Skeletal muscle tissue (tissue), 4 donors: ENCODE measurements around the gene ADCY3. TPM values are rescaled to one million over a fixed set of nuclear protein-coding genes. Genes with fewer than 3 reads are reported as not detected.

Source experiments
- H3K27ac ChIP-seq: one replicate; pipeline ENCODE4 v1.7.0; 2013; ENCODE audit warnings: mild to moderate bottlenecking, low read depth, low read length, inconsistent platforms
- H3K27me3 ChIP-seq, 3 donors: one replicate each; pipeline ENCODE4 v1.7.0; 2013; ENCODE audit warnings: low read length in 3 of 3; ENCODE audit not compliant: control insufficient read depth in 3 of 3, insufficient read depth in 3 of 3
- H3K36me3 ChIP-seq, 3 donors: one replicate each; pipeline ENCODE4 v1.7.0; 2013; ENCODE audit warnings: low read length in 3 of 3; ENCODE audit not compliant: control insufficient read depth in 3 of 3, insufficient read depth in 3 of 3
- H3K4me1 ChIP-seq, 3 donors: one replicate each; pipeline ENCODE4 v1.7.0; 2013; ENCODE audit warnings: low read length in 3 of 3, mild to moderate bottlenecking in 3 of 3; ENCODE audit not compliant: control insufficient read depth in 3 of 3, insufficient read depth in 3 of 3
- H3K4me3 ChIP-seq, 3 donors: one replicate each; pipeline ENCODE4 v1.7.0; 2013; ENCODE audit warnings: low read length in 3 of 3
- H3K9ac ChIP-seq, 3 donors: one replicate each; pipeline ENCODE4 v1.7.0; 2013; ENCODE audit warnings: low read length in 3 of 3, mild to moderate bottlenecking in 3 of 3, moderate library complexity in 2 of 3, low read depth in 1 of 3
- H3K9me3 ChIP-seq, 3 donors: one replicate each; pipeline ENCODE4 v1.7.0; 2013; ENCODE audit warnings: low read length in 3 of 3; ENCODE audit not compliant: control insufficient read depth in 3 of 3
- total RNA-seq: library from RNA; depleted of rRNA; stranded (reverse); fragments of >200 nt; gene quantifications from one replicate; pipeline ENCODE4 v1.2.3, GENCODE V29; 2014
- donor health status: Osteomylitis.

Gene ADCY3
- total RNA-seq, 1 donor from 2014 or later, result 13.6 TPM

DNA sequence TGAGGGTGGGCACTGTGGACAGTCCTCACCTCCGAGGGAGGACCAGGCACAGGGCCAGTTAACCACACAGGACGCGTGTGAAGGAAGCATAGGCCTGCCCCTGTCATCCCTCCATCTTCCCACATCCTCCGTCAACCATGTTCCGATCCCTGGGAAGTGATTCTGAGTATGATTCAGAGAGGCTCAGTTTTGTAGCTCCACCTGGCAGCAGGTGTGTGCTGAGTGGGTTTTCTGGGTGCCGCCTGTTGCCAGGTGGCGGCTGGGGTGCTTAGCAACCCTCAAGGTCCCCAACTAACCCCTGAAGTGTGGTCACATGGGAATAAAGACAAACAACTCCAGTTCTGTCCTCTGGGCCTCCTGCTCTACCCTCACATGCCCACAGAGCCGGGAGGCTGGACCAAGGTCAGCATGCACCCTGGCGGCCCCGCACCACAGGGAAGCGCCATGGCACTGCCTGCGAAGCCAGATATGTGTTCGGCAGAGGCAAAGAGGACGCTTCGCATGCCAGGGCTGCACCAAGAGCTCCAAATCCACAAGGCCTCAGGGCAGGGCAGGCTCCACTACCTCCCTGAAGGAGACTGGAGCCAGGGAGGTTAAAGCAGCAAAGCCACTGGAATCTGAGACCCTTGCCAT, 60.0 kb downstream of the ADCY3 start:
- Histone ChIP-seq H3K9ac (no peak overlapping the region), H3K27me3 (no peaks in the 10 kb centered on the region), H3K4me3 (no peak overlapping the region), H3K27ac (no peak overlapping the region), H3K36me3 (no peaks in the 10 kb centered on the region), H3K9me3 (no peaks in the 10 kb centered on the region), H3K4me1 (peaks cover 18 to 23% (median 22%) of the 10 kb centered on the region in 3 donors)

DNA sequence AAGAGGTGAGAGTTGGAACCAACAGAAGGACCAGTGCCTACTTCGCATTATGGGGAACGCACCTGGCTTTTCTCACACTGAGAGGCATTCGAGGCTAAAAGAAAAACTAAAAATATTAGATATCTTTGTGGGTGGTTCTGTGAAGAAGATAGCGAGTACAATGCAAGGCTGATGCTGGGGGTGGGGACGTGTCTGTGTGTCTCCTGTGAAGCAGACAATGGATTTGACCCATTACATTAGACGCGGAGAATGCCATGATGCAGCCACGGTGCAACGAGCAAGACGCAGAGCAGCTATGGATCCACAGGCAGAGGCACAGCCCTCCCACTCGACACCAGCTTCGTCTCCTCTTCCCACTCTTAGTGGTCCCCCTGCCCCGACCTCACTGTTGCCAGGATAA, 61.0 kb downstream of the ADCY3 start:
- H3K27ac ChIP-seq, result no peak overlapping the region
- no peaks in the 10 kb centered on the region for H3K27me3 ChIP-seq
- H3K4me1 ChIP-seq, result peaks cover 18 to 26% (median 22%) of the 10 kb centered on the region in 3 donors
- no peaks in the 10 kb centered on the region for H3K36me3 ChIP-seq
- no peaks in the 10 kb centered on the region for H3K9me3 ChIP-seq
- no peak overlapping the region for H3K4me3 ChIP-seq
- no peak overlapping the region for H3K9ac ChIP-seq

DNA sequence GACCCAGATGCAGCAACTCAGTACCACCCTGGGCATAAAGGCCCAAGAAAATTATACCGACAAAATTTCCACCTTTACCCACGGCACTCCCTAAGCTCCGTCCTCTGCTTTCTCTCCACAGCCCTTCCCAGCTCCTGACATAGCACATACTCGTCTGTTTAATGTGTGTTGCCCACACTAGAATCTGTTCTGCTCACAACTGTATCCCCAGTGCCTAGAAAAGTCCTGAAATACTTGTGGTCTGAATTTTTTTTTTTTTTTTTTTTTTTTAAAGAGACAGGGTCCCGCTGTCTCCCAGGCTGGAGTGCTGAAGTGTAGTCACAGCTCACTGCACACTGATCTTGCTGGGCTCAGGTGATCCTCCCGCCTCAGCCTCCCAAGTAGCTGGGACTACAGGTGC, 62.3 kb downstream of the ADCY3 start:
- H3K36me3 ChIP-seq, result no peaks in the 10 kb centered on the region
- H3K27me3 ChIP-seq, result no peaks in the 10 kb centered on the region
- H3K9me3 ChIP-seq, result no peaks in the 10 kb centered on the region
- no peak overlapping the region for H3K4me3 ChIP-seq
- no peak overlapping the region for H3K9ac ChIP-seq
- peaks cover 18 to 29% (median 22%) of the 10 kb centered on the region in 3 donors for H3K4me1 ChIP-seq
- no peak overlapping the region for H3K27ac ChIP-seq

DNA sequence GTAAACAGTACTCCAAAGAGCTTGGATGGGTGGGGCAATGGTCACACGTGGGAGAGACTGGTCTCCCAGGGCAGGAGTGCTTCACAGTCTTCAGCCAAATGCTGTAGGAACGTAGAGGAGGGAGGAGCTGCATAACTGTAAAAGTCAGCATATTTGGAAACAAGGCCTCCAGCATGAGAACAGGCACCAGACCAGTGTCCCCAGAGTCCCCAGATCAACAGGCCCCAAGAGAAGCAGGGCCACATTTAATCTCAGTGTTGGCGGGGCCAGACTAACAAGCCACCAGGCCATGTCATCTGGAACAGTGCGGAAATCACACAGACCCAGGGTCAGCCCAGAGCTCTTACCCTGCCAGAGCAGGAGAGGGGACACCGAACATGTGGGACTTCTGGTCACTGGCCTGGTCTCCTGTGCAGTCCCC, 63.2 kb downstream of the ADCY3 start:
- Histone ChIP-seq H3K4me3 (no peak overlapping the region), H3K9me3 (no peaks in the 10 kb centered on the region), H3K36me3 (no peaks in the 10 kb centered on the region), H3K27me3 (no peaks in the 10 kb centered on the region), H3K27ac (peak overlapping the region; percentile 77), H3K9ac (no peak overlapping the region), H3K4me1 (peaks cover 18 to 29% (median 20%) of the 10 kb centered on the region in 3 donors)

DNA sequence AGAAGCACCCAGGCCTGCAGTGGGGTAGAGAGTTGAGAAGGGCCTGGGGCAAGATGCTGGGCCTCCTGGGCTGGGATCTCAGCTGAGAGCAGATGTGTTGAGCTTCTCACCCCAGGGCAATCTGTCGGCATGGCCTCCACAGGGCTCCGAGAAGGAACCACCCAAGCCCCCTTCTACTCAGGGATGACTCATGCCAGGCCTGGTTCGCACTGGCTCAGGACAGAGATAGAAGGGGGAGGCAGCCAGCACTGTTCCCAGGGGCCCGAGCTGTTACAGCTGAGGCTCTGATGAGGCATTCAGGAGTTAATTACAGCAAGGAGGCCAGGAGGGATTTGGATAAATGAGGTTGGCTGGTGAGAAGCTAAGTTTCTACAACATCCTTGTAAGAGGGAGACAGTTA, 64.3 kb downstream of the ADCY3 start:
- H3K4me3 ChIP-seq, result no peak overlapping the region
- peaks cover 18 to 28% (median 19%) of the 10 kb centered on the region in 3 donors for H3K4me1 ChIP-seq
- no peaks in the 10 kb centered on the region for H3K36me3 ChIP-seq
- H3K9ac ChIP-seq, result peak overlapping the region in 2 of 3 donors; percentile 20
- peak overlapping the region; percentile 77 for H3K27ac ChIP-seq
- no peaks in the 10 kb centered on the region for H3K27me3 ChIP-seq
- no peaks in the 10 kb centered on the region for H3K9me3 ChIP-seq

- Histone ChIP-seq H3K36me3 (no peaks in the 10 kb centered on the region), H3K9me3 (no peaks in the 10 kb centered on the region), H3K4me1 (peaks cover 14 to 25% (median 18%) of the 10 kb centered on the region in 3 donors), H3K4me3 (no peak overlapping the region), H3K27me3 (no peaks in the 10 kb centered on the region), H3K9ac (peak overlapping the region in 2 of 3 donors; percentile 20), H3K27ac (peak overlapping the region; percentile 77)
These were observed 64.9 kb downstream of the ADCY3 start for GRCh38 chr2:24855022-24855622.

- Histone ChIP-seq H3K4me1 (peaks cover 11 to 30% (median 19%) of the 10 kb centered on the region in 3 donors), H3K4me3 (no peak overlapping the region), H3K9ac (no peak overlapping the region), H3K36me3 (no peaks in the 10 kb centered on the region), H3K9me3 (no peaks in the 10 kb centered on the region), H3K27ac (peak overlapping the region; percentile 36), H3K27me3 (no peaks in the 10 kb centered on the region)
These were observed 66.0 kb downstream of the ADCY3 start for GRCh38 chr2:24853996-24854395.

- Histone ChIP-seq H3K9me3 (no peaks in the 10 kb centered on the region), H3K4me3 (no peak overlapping the region), H3K27me3 (no peaks in the 10 kb centered on the region), H3K27ac (no peak overlapping the region), H3K36me3 (no peaks in the 10 kb centered on the region), H3K4me1 (peaks cover 11 to 36% (median 23%) of the 10 kb centered on the region in 3 donors), H3K9ac (no peak overlapping the region)
These were observed 67.0 kb downstream of the ADCY3 start for GRCh38 chr2:24853046-24853445.

DNA sequence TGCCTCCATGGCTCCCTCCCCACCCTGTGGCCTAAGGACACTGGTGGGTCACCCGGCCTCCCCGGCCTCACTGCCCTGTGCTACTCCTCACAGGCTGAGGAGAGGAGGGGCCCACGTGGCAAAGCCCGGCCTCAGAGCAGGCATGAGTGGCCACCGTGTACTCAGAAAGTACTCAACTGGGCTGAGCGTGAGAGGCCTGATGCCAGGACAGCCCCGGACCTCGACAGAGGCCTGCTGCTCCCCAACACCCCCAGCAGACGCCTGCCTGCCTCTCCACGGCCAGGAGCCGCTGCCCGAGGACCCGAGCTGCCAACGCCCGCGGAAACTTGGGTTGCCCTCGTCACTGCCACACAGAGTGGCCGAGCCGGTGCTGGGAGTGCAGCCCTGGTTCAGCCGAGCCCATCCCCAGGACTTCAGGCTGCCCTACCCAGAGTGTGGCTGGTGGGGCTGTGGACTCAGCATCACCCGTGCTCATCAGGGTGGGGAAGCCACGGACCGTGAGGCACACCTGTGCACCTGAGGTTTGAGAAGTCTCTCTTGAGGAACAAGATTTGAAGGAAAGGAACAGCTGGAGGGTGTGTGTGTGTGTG, 67.5 kb downstream of the ADCY3 start:
- no peak overlapping the region for H3K27ac ChIP-seq

GRCh38 chr2:24852026-24852425, 68.0 kb downstream of the ADCY3 start:
- Histone ChIP-seq H3K36me3 (no peaks in the 10 kb centered on the region), H3K4me3 (no peak overlapping the region), H3K9me3 (no peaks in the 10 kb centered on the region), H3K9ac (no peak overlapping the region), H3K27me3 (no peaks in the 10 kb centered on the region), H3K27ac (no peak overlapping the region), H3K4me1 (peaks cover 11 to 34% (median 21%) of the 10 kb centered on the region in 3 donors)

More for the DNA sequence above, 67.5 kb downstream of the ADCY3 start:
- no peaks in the 10 kb centered on the region for H3K36me3 ChIP-seq
- H3K9ac ChIP-seq, result no peak overlapping the region
- H3K9me3 ChIP-seq, result no peaks in the 10 kb centered on the region
- no peak overlapping the region for H3K4me3 ChIP-seq
- no peaks in the 10 kb centered on the region for H3K27me3 ChIP-seq
- H3K4me1 ChIP-seq, result peaks cover 11 to 36% (median 23%) of the 10 kb centered on the region in 3 donors
